Hematopoietic multipotent progenitor cell treated with erythropoietin and hydrocortisone succinate and interleukin-3 and kit ligand, for 4 days (in vitro differentiated cells): Measurements from ENCODE around the gene ZNF578.
"Not testable (repeated sequence)": the region's sequence is repeated elsewhere in the genome, so short reads cannot be mapped to it uniquely, and the experiment has no call there.

Experiments used
- DNase-seq: peaks from one replicate; pipeline ENCODE4 v3.0.0-alpha.2; 2015

ZNF578 gene

GRCh38 chr19:52453324-52454094 is at the start of gene ZNF578:
TSS of gene ZNF578 (plus strand) at chr19:52453553. CDS start at chr19:52501846, 48,293 bp downstream.
- DNase-seq: peak; percentile 90

GRCh38 chr19:52410276-52410675 is 43.1 kb upstream of the ZNF578 start:
- DNase-seq: no peak

GRCh38 chr19:52415711-52416110 is 37.6 kb upstream of the ZNF578 start:
- DNase-seq: no peak

GRCh38 chr19:52428937-52429336 is 24.4 kb upstream of the ZNF578 start, which contains the start of gene ZNF534:
TSS of gene ZNF534 (plus strand) at chr19:52429148. CDS start at chr19:52431475, 2,327 bp downstream.
- no peak for DNase-seq

- DNase-seq: no peak
Observed at GRCh38 chr19:52442179-52442578, 11.2 kb upstream of the ZNF578 start.

- no peak for DNase-seq
Observed at GRCh38 chr19:52444506-52444905, 8.8 kb upstream of the ZNF578 start.

GRCh38 chr19:52451241-52451640 is 2.1 kb upstream of the ZNF578 start:
- no peak for DNase-seq

- DNase-seq: no peak
Observed at GRCh38 chr19:52464798-52465470, 11.6 kb downstream of the ZNF578 start.

GRCh38 chr19:52473655-52474350 is 20.4 kb downstream of the ZNF578 start:
- no peak for DNase-seq

GRCh38 chr19:52474351-52475127 is 21.2 kb downstream of the ZNF578 start:
- no peak for DNase-seq

GRCh38 chr19:52484111-52484743 is 30.9 kb downstream of the ZNF578 start:
- not testable (repeated sequence) for DNase-seq

- DNase-seq: not testable (repeated sequence)
Observed at GRCh38 chr19:52485064-52485463, 31.7 kb downstream of the ZNF578 start.

- DNase-seq: not testable (repeated sequence)
Observed at GRCh38 chr19:52485561-52486240, 32.3 kb downstream of the ZNF578 start.

- no peak for DNase-seq
Observed at GRCh38 chr19:52492201-52492993, 39.0 kb downstream of the ZNF578 start.

- no peak for DNase-seq
Observed at GRCh38 chr19:52492994-52493470, 39.7 kb downstream of the ZNF578 start.

- no peak for DNase-seq
Observed at GRCh38 chr19:52494518-52494917, 41.2 kb downstream of the ZNF578 start.

GRCh38 chr19:52498571-52498970 is 45.2 kb downstream of the ZNF578 start:
- DNase-seq: no peak

GRCh38 chr19:52500474-52500873 is 47.1 kb downstream of the ZNF578 start:
- DNase-seq: not testable (repeated sequence)

- not testable (repeated sequence) for DNase-seq
Observed at GRCh38 chr19:52500991-52501390, 47.6 kb downstream of the ZNF578 start.

GRCh38 chr19:52507266-52507665 is 53.9 kb downstream of the ZNF578 start:
- DNase-seq: no peak

GRCh38 chr19:52516191-52516590 is 62.8 kb downstream of the ZNF578 start:
- DNase-seq: no peak
